Measurements from ENCODE around the gene CD207.

Gene CD207

GRCh38 chr2:70828914-70829824, 6.4 kb downstream of the CD207 start:
- no peak for DNase-seq (ENCODE audit: low spot score)
- TF ChIP-seq CTCF (IDR thresholded peaks at IDR 0.05; ENCODE audit: extremely low read depth, missing control alignments) = no peak

GRCh38 chr2:70828115-70828514, 7.5 kb downstream of the CD207 start:
- no peak for DNase-seq (ENCODE audit: low spot score)
- no peak for TF ChIP-seq CTCF (IDR thresholded peaks at IDR 0.05; ENCODE audit: extremely low read depth, missing control alignments)

GRCh38 chr2:70827388-70827787, 8.2 kb downstream of the CD207 start:
- no peak for TF ChIP-seq CTCF (IDR thresholded peaks at IDR 0.05; ENCODE audit: extremely low read depth, missing control alignments)
- no peak for DNase-seq (ENCODE audit: low spot score)

- no peak for TF ChIP-seq CTCF (IDR thresholded peaks at IDR 0.05; ENCODE audit: extremely low read depth, missing control alignments)
- no peak for DNase-seq (ENCODE audit: low spot score)
Measured at GRCh38 chr2:70826696-70827350, 8.8 kb downstream of the CD207 start.

GRCh38 chr2:70823249-70823648, 12.4 kb downstream of the CD207 start:
- TF ChIP-seq CTCF (IDR thresholded peaks at IDR 0.05; ENCODE audit: extremely low read depth, missing control alignments) = no peak
- DNase-seq (ENCODE audit: low spot score) = no peak

- TF ChIP-seq CTCF (IDR thresholded peaks at IDR 0.05; ENCODE audit: extremely low read depth, missing control alignments) = no peak
- no peak for DNase-seq (ENCODE audit: low spot score)
Measured at GRCh38 chr2:70822843-70823242, 12.8 kb downstream of the CD207 start.

- no peak for TF ChIP-seq CTCF (IDR thresholded peaks at IDR 0.05; ENCODE audit: extremely low read depth, missing control alignments)
- no peak for DNase-seq (ENCODE audit: low spot score)
Measured at GRCh38 chr2:70820499-70820898, 15.1 kb downstream of the CD207 start, which contains the start of gene CLEC4F. Gene CLEC4F (minus strand): TSS chr2:70820599. CDS start chr2:70820523, 76 bp downstream.
